Sigmoid colon (tissue), 3 donors: ENCODE measurements around the gene MOB3B.

Experiments used
- CTCF ChIP-seq, 4 experiments: fragments of 450-650 bp in 3 of 4; fragments of 200-600 bp in 1 of 4; IDR thresholded peaks; one replicate each; pipeline ENCODE4 v1.5.1; 2016 to 2019; ENCODE audit warnings: antibody characterized with exemption in 4 of 4, mild to moderate bottlenecking in 3 of 4, moderate library complexity in 2 of 4
- POLR2A ChIP-seq, 2 donors: fragments of 450-650 bp; IDR thresholded peaks; one replicate each; pipeline ENCODE4 v1.6.1; 2016; ENCODE audit warnings: antibody characterized with exemption in 2 of 2, mild to moderate bottlenecking in 2 of 2, moderate library complexity in 2 of 2

- no peak for TF ChIP-seq POLR2A (IDR thresholded peaks at IDR 0.05)
- no peak for TF ChIP-seq CTCF (IDR thresholded peaks at IDR 0.05)
These were observed 39.8 kb upstream of the MOB3B start for GRCh38 chr9:27569406-27569805.
